HG03097 (cell line): ENCODE measurements around the gene ZRSR2.

ENCODE experiments used
- ATAC-seq: cut with Tn5 transposase; IDR thresholded peaks from one replicate; pipeline ENCODE4 v1.9.1; 2021; ENCODE audit not compliant: unreplicated experiment, low FRiP score

Gene ZRSR2

DNA sequence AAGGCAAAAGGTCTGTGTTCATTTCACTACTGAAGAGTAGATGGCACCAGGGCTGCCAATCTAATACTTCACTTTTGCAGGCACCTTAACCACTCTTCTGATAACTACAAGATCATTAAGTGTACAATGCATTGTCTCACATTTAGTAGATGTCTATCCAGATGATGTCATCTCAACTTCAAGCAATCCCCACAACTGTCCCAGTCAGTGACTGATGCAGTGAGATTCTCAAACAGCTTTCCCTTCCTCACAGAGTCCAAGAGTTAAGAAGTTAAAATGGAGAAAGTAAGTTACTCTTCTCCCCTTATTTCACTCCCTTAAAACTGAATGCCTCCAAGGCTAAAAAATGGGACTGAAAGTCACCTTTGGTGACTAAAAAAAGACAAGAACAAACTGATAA, 53.7 kb downstream of the ZRSR2 start:
- ATAC-seq = no peak

DNA sequence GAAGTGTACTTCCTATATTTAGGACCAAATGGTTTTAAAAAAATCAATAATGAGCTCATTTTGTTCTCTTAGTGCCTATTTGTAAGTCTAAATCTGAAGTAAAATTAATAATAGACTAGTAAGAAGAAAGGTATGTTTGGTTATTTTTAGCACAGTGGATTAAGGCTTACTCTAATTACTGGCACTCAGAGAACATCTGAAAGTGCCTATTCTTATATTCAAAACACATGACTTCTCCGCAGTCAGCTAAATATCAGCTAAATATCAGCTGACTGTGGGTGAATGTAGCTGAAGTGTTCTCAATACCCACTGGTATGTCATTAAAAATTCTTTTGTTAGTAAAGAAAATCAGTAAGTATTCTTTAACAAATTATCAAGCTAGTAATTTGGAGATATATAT, 58.3 kb downstream of the ZRSR2 start:
- ATAC-seq = no peak

DNA sequence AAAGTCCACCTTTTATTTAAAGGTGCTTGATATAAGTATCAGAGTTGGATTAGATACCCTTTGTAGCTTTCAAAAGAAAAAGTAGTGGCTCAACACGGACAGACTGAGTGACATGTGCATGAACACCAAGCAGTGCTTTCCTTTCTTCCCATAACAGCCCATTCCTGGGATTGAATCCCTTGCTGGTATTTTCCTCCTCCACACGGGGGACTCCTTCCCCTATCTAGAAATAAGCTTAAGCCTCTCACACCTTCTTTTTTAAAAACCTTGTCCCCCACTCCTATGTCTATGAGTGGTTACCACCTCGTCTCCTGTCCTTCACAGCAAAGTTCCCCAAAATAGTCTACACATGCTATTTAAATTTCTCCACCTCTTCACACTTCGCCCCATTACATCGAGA, 59.3 kb downstream of the ZRSR2 start:
- ATAC-seq = no peak

DNA sequence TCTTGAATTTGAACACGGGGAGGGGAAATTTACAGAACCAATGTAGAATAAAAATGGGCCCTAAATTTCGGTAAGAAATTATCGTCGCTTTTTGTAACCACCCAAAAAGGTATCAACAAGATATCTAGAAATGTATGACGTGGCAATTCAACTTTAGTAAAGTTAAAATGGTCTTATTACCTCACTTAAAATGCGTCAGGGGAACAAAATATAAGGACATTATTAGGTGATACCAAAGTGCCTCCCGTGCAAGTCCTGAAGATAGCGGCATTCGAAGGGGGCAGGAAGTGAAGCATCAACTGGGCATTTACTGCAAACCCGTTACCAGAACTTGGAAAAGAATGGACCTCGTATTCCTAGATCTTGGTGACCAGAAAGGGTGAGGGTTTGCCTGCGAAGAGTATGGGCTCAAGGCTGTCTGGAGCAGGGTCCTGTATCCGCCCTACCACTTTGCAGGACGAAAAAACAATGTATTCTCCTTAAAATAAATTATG, 63.3 kb downstream of the ZRSR2 start:
- ATAC-seq = no peak

DNA sequence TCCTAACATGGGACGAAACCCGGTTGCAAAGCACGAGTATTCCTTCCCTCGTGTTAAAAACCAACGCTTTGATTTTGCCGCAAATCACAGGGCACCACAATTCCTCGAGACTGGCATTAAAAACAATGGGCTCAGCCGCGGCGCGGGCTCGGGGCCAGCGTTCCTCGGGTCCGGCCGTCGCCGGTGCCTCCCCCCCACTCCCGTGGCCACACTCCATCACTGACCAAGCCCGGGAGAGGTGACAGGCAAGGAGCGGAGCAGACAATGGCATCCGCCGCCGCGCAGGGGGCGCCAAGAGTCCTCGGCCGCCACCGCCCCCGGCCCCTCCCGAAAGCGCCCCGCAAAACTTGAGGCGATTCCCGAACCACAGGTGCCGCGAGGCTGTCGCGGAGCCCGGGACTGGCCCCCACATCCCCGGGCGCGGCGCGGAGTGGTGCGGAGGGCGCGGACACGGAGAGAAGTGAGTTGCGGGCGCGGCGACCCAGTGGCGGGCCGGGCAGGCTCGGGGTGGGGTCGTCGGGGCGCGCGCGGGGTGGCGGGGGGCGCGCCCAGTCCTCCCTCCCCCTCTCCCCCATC, 63.9 kb downstream of the ZRSR2 start:
- peak; percentile 34 for ATAC-seq

DNA sequence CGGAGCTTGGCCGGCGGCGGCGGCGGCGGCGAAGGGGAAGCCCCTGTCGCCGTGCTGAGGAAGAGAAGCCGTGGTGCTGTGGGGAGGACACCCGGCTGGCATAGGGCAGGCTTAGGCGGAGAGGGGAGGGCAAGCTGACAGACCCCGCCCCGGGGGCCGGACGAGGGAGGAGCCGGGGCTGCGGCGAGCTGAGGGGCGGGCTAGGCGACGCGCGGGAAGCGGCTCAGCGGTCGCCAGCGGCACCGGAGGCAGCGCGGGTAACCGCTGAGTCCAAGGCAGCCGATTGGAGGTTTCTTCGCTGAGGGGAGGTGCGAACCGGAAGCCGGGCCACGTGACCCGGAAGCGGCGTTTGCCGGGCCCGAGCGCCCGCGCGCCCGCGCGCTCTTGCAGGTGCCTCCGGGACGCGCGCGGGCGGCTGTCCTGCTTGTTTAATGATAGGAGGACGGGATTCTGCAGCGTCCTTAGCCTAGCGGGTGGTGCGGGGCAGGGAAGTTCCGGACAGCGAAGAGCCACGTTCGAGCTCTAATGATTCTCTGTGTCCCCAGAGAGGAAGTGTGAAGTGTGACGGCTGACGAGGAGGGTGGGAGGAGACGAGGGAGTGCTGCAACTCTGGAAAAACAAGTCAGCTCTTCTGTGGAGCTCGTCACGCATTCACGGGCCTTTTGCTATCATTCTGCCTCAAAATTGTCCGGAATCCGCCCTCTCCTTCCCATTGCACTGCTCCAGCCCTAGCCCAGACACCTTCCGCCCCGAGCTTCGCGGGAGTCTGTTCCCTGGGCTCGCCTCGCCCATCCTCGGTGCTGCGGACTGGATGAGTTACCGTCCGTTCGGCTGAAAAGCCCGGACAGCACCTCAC, 64.7 kb downstream of the ZRSR2 start, which contains the start of gene AP1S2:
Gene AP1S2, minus strand, starts transcription at position 102 of the 856 bp plus-strand sequence. CDS start 2,289 bp downstream, outside the sequence.
- ATAC-seq = peak; percentile 94

DNA sequence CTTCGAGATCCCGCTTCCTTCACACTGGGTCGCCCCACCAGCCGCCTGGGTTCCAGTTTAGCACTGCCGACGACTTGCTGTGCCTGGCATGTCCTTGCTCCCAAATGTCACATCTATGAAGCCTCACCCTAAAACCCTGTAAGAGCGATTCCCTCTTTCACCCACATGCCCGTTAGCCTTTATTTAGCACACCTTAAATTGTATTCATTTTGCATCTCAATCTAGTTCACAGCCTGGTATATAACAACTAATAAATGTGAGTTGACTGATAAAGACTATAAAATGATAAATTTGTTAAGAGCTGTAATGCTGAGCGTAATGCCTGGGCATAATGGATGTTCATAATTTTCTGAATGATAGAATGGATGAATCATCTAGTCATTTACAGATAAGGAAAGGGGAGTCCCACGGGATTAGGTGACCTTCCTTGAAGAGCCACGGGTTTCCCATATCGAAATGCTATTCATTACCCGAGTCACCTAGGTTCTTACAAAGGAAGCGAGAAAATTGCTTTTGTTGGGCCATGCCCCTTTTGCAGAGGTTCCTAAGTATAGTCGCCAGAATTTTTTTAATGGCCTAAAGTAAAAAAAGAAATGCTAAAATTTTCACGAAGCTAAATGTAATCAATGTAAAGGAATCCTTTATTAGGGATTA, 65.4 kb downstream of the ZRSR2 start:
- ATAC-seq = no peak

DNA sequence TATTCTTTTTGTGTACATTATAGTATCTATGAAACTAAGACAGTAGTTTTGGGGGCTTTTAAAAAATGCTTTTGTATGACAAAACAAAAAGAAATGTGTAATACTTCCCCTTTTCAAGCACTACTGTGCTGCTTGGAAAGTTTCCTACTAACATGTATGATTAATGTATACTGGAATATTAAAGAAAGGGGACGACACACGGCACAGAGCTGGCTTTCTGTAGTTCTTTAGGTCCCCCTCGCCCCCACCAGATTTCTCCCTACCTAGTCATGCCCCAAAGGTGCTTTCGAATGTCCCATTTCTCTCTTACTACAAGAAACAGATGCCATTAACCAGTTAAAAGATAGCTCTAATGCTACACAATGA, 65.9 kb downstream of the ZRSR2 start:
- ATAC-seq = no peak

DNA sequence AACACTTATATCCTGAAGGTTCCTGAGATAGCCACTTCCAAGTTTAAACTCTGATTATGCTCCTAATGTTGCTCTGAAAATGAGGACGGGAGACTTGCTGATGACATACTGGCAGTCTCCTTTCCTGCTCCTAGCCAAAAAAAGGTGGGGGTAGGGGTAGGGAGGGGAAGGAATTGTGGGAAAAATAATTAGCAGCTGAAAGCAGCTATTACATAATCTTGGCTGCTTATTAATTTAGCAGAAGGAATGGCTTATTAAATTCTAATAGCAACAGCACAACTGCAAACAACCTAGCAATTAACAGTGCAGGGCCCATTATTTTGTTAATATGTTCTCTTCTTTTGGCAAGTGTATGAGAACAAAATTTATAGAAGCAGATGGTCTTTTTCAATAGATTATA, 66.4 kb downstream of the ZRSR2 start:
- no peak for ATAC-seq

DNA sequence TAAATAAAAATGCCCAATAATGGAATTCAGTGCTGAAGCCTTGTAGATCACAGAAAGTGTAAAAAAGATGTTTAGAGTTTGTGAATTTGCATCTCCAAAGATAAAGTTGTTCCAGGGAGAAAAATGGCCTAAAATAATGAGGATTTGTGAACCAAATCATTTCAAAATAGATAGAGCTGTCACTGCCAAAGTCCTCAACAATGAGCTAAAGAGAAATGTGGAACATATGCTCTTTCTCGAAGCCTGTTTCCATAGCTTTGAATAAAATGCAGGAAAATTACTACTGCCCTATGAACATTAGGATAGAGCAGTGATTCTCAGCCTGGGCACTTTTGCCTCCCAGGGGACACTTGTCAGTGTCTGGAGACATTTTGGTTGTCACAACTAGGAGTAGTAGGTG, 67.8 kb downstream of the ZRSR2 start:
- no peak for ATAC-seq

DNA sequence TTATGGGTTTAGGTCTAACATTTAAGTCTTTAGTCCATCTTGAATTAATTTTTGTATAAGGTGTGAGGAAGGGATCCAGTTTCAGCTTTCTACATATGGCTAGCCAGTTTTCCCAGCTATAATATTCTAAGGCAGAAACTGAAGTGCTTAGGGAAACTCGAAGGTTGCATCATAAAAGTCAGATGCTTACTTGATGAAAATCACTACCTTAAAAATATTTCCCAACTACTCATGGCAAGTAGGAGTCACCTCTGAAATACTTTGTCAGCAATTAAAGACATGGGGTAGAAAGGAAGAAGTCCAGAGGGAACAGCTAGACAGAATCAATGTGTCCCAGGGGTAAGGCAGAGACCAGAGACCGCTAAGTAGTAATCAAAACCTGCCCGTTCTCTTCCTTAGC, 70.6 kb downstream of the ZRSR2 start:
- no peak for ATAC-seq

DNA sequence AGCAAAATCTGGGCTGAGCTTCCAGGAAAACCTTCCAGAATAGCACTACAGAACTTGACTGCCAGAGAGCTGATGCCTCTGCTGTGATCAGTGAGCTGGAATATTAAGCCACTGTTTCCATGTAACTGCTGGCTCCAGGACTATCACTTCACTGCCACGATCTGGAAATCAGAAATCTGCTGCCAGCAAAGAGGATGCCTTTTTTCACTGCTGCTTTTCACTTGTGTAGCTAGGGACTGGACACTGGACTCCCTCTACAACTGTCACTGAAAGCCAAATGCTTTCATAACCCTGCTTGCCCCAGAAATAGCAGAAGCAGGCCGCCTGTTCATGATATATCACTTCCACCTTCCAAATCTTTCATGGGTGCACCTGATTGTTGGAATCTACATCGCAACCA, 73.7 kb downstream of the ZRSR2 start:
- ATAC-seq = no peak

DNA sequence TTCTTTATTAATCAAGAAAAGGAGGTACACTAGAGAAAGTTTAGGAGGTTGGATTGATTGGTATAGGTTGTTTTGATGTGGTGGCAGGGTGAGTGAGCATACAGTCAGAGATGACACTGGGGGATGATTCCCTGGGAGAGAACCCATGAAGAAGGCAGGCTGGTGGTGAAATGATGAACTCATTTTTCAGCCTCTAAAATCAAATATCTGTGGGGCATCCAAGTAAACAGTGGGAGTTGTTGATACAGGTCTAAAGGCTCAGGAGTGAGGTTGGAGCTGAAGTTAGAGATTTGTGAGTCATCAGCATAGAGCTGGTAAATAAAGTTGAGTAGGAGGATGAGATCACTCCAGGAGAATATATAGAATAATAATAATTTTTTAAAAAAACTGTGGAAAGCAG, 74.3 kb downstream of the ZRSR2 start:
- ATAC-seq = no peak

DNA sequence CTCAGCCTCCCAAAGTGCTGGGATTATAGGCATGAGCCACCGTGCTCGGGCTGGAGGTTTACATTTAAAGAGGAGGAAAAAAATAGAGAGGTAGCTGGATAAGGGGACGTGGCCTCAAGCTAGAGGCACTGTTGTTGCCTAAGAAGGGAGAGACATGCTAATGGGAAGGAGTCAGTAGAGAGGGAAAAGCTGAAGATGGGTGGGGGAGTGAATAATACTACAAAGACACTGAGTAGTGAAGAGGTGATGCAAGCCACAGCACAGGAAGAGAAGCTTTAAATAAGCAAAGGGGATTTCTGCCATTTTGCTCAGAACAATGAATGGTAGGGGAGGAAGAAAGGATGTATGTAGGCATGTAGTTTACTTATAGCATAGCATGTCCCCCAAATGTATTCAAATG, 75.9 kb downstream of the ZRSR2 start:
- ATAC-seq = no peak

DNA sequence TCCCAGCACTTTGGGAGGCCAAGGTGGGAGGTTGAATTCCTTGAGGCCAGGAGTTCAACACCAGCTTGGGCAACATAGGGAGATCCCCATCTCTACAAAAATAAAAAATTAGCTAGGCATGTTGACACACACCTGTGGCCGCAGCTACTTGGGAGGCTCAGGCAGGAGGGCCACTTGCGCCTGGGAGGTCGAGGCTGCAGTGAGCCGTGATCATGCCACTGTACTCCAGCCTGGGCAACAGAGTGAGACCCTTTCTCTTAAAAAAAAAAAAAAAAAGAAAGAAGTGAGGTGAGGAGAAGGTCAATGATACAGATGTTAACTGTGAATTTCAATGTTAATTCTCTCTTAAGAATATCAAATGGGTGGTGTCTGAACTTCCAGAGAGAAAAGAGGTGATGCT, 79.4 kb downstream of the ZRSR2 start:
- ATAC-seq = no peak

DNA sequence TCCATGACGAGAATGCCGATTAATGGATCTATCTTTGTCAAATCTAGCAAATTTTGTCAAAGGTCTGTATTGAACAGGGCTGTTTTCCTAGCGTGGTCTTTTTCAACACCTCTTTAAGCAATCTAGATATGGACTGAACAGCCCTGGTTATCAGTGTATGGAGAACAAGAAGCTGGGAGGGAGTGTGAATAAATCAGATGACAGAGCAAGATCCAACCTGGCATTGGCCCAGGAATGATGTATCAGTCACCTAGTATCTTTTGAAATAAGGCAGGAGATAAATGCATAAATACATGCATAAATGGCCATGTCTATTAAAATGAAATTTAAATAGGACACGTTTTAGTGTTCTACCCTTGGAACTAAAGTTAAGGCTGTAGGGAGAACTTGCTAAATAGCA, 80.0 kb downstream of the ZRSR2 start:
- ATAC-seq = no peak
